Measurements from ENCODE around the gene CCDC54. TPM values are rescaled to one million over a fixed set of nuclear protein-coding genes. Genes with fewer than 3 reads are reported as not detected.

CCDC54 gene
- total RNA-seq, 4 donors from 2014 or later: not detected

GRCh38 chr3:107413264-107413663 is 36.0 kb downstream of the CCDC54 start:
- H3K4me3 ChIP-seq (ENCODE audit: low read depth, poor library complexity, severe bottlenecking): no peak overlapping the region
- TF ChIP-seq CTCF (IDR thresholded peaks at IDR 0.05) (no peak), POLR2A (IDR thresholded peaks at IDR 0.05) (no peak)
- DNase-seq (ENCODE audit: low spot score in 2 of 2): no peak
- intact Hi-C loops (cut with DNase I; ENCODE audit: low total_unique reads): no loop called here
- WGBS, 2 donors: 94 to 97% methylated on average over 6 of the region's 6 CpGs

GRCh38 chr3:107414325-107414964 is 37.2 kb downstream of the CCDC54 start:
- 94 to 100% methylated on average over 1 of the region's 1 CpG for WGBS, 2 donors
- intact Hi-C loops (cut with DNase I; ENCODE audit: low total_unique reads): no loop called here
- no peak for DNase-seq (ENCODE audit: low spot score in 2 of 2)
- no peak overlapping the region for H3K4me3 ChIP-seq (ENCODE audit: low read depth, poor library complexity, severe bottlenecking)
- TF ChIP-seq POLR2A (IDR thresholded peaks at IDR 0.05) (no peak), CTCF (IDR thresholded peaks at IDR 0.05) (no peak)

GRCh38 chr3:107416138-107416537 is 38.9 kb downstream of the CCDC54 start:
- TF ChIP-seq CTCF (IDR thresholded peaks at IDR 0.05) (no peak), POLR2A (IDR thresholded peaks at IDR 0.05) (no peak)
- intact Hi-C loops (cut with DNase I; ENCODE audit: low total_unique reads): no loop called here
- DNase-seq (ENCODE audit: low spot score in 2 of 2): no peak
- no peak overlapping the region for H3K4me3 ChIP-seq (ENCODE audit: low read depth, poor library complexity, severe bottlenecking)
- 88 to 90% methylated on average over 3 of the region's 3 CpGs for WGBS, 2 donors

- DNase-seq (ENCODE audit: low spot score in 2 of 2): no peak
- TF ChIP-seq POLR2A (IDR thresholded peaks at IDR 0.05): no peak
- TF ChIP-seq CTCF (IDR thresholded peaks at IDR 0.05): no peak
- H3K4me3 ChIP-seq (ENCODE audit: low read depth, poor library complexity, severe bottlenecking): no peak overlapping the region
- intact Hi-C loops (cut with DNase I; ENCODE audit: low total_unique reads): no loop called here
Measured at GRCh38 chr3:107416886-107417285, 39.6 kb downstream of the CCDC54 start.

GRCh38 chr3:107421170-107421792 is 44.0 kb downstream of the CCDC54 start:
- H3K4me3 ChIP-seq (ENCODE audit: low read depth, poor library complexity, severe bottlenecking): no peak overlapping the region
- no peak for DNase-seq (ENCODE audit: low spot score in 2 of 2)
- WGBS, 2 donors: 0 to 1% methylated on average over 4 of the region's 4 CpGs
- no peak for TF ChIP-seq CTCF (IDR thresholded peaks at IDR 0.05)
- no peak for TF ChIP-seq POLR2A (IDR thresholded peaks at IDR 0.05)
- intact Hi-C loops (cut with DNase I; ENCODE audit: low total_unique reads): loop anchor here (10.0 kb wide), 1 partner anchor 146 kb away; no protein-coding TSS in a partner anchor

Data from lower leg skin (tissue), 4 donors.